Measurements from ENCODE around the gene STK17B. TPM values are rescaled to one million over a fixed set of nuclear protein-coding genes. Genes with fewer than 3 reads are reported as not detected.

The STK17B gene
- 139 and 140 TPM in 2 replicates for total RNA-seq

DNA sequence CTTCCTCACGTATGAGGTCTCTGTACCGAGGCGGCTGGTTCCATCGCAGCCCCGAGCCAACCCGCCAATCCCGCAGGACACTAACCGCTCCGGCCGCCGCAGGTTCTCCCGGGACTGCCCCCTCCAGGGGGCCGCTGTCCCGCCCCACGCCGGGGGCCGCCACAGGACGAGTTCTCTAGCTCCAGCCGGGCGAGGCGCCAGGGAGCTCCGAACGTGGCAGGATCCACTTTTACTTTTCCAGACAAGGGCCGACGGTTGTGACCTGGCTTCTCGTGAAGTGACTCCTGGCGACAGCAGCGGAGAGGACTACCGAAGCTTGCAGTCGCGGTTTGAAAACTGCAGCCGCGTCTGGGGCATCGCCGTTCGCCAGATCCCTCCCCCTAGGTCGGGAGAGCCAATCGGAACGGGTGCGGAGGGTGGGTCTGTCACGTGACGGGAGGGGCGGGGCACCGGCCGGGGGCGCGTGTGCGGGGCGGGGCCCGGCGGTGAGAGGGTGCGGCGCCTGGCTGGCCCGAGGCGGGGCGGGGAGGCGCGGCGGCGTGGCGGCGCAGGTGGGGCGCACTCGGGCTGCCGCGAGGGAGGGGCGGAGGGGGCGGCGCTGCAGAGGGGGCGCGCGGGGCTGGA, at the start of gene STK17B:
TSS of gene STK17B (minus strand) at position 331 of the 624 bp plus-strand sequence. CDS start 8,195 bp downstream, outside the sequence.
- TF ChIP-seq, protein P1, sequence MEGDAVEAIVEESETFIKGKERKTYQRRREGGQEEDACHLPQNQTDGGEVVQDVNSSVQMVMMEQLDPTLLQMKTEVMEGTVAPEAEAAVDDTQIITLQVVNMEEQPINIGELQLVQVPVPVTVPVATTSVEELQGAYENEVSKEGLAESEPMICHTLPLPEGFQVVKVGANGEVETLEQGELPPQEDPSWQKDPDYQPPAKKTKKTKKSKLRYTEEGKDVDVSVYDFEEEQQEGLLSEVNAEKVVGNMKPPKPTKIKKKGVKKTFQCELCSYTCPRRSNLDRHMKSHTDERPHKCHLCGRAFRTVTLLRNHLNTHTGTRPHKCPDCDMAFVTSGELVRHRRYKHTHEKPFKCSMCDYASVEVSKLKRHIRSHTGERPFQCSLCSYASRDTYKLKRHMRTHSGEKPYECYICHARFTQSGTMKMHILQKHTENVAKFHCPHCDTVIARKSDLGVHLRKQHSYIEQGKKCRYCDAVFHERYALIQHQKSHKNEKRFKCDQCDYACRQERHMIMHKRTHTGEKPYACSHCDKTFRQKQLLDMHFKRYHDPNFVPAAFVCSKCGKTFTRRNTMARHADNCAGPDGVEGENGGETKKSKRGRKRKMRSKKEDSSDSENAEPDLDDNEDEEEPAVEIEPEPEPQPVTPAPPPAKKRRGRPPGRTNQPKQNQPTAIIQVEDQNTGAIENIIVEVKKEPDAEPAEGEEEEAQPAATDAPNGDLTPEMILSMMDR (IDR thresholded peaks at IDR 0.05; ENCODE audit: extremely low read depth, low read depth, low read length): no peak
- DNase-seq (ENCODE audit: insufficient read length, low spot score, missing footprints): peak; percentile 99
- Histone ChIP-seq H3K4me2 (ENCODE audit: insufficient read depth, low read length) (peak within 1 kb of the TSS; percentile 91), H3K36me3 (ENCODE audit: insufficient read depth, low read length) (no peaks in the 10 kb centered on the region), H3K4me3 (ENCODE audit: insufficient read depth, low read length) (peak within 1 kb of the TSS; percentile 93), H3K79me2 (ENCODE audit: insufficient read depth, low read length) (peaks cover 49% of the 10 kb centered on the region), H3K27me3 (ENCODE audit: insufficient read depth, low read length) (no peaks in the 10 kb centered on the region), H3K27ac (ENCODE audit: low read depth, low read length) (peak within 1 kb of the TSS; percentile 93), H4K20me1 (ENCODE audit: insufficient read depth, low read length) (no peaks in the 10 kb centered on the region), H2AFZ (ENCODE audit: low read length) (peak within 1 kb of the TSS; percentile 75), H3K9me3 (ENCODE audit: low read depth, low read length) (no peaks in the 10 kb centered on the region), H3K4me1 (ENCODE audit: insufficient read depth, low read length) (peaks cover 18% of the 10 kb centered on the region)

DNA sequence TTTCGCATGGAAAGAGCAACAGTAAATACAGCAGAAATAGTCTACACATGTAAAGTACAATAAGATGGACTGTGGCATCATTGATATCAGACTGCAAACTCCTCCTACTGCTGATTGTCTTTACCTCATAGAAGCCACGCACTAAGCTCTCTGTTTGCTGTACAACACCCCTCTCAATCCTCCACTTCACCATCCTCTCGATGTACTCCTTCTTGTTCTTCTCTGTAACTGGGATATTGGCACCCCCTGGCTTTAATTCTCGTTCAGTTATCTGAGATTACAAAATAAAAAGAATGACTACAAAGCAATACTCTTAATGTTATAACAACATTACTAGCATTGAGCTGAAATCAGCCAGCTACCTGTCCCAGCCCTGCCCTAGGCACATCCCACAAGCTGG, 49.3 kb upstream of the STK17B start:
- peaks cover 5% of the 10 kb centered on the region for H3K4me1 ChIP-seq (ENCODE audit: insufficient read depth, low read length)
- TF ChIP-seq, protein P1 (IDR thresholded peaks at IDR 0.05; ENCODE audit: extremely low read depth, low read depth, low read length): no peak
- no peak for DNase-seq (ENCODE audit: insufficient read length, low spot score, missing footprints)
- H3K9me3 ChIP-seq (ENCODE audit: low read depth, low read length): no peaks in the 10 kb centered on the region
- no peaks in the 10 kb centered on the region for H4K20me1 ChIP-seq (ENCODE audit: insufficient read depth, low read length)
- H3K4me2 ChIP-seq (ENCODE audit: insufficient read depth, low read length): no peak overlapping the region
- no peak overlapping the region for H3K4me3 ChIP-seq (ENCODE audit: insufficient read depth, low read length)
- peaks cover 10% of the 10 kb centered on the region for H3K36me3 ChIP-seq (ENCODE audit: insufficient read depth, low read length)
- H3K27me3 ChIP-seq (ENCODE audit: insufficient read depth, low read length): no peaks in the 10 kb centered on the region
- no peak overlapping the region for H2AFZ ChIP-seq (ENCODE audit: low read length)
- H3K79me2 ChIP-seq (ENCODE audit: insufficient read depth, low read length): no peaks in the 10 kb centered on the region
- H3K27ac ChIP-seq (ENCODE audit: low read depth, low read length): no peak overlapping the region

DNA sequence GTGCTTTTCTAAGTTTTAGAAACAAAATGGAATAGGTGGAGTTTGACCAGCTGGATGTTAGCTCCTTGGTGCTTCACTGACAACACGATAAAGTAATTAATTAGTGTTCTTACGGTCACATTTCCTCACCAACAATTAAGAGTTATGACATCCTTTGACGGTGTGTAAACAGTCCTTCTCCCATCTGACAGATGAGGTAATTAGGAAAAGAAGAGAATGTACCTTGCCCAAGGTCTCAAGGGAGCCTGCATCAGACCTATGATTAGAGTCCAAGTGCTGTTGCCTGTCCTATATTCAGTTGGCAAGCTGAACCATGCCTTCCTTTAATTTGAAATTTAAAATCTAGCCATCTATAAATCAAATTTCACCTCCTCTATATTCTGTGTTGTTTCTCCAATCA, 48.3 kb upstream of the STK17B start:
- Histone ChIP-seq H3K79me2 (ENCODE audit: insufficient read depth, low read length) (no peaks in the 10 kb centered on the region), H4K20me1 (ENCODE audit: insufficient read depth, low read length) (no peaks in the 10 kb centered on the region), H3K4me3 (ENCODE audit: insufficient read depth, low read length) (no peak overlapping the region), H3K36me3 (ENCODE audit: insufficient read depth, low read length) (peaks cover 11% of the 10 kb centered on the region), H3K4me2 (ENCODE audit: insufficient read depth, low read length) (no peak overlapping the region), H3K27me3 (ENCODE audit: insufficient read depth, low read length) (no peaks in the 10 kb centered on the region), H3K4me1 (ENCODE audit: insufficient read depth, low read length) (no peaks in the 10 kb centered on the region), H3K27ac (ENCODE audit: low read depth, low read length) (no peak overlapping the region), H2AFZ (ENCODE audit: low read length) (no peak overlapping the region), H3K9me3 (ENCODE audit: low read depth, low read length) (no peaks in the 10 kb centered on the region)
- no peak for DNase-seq (ENCODE audit: insufficient read length, low spot score, missing footprints)
- TF ChIP-seq, protein P1 (IDR thresholded peaks at IDR 0.05; ENCODE audit: extremely low read depth, low read depth, low read length): no peak

DNA sequence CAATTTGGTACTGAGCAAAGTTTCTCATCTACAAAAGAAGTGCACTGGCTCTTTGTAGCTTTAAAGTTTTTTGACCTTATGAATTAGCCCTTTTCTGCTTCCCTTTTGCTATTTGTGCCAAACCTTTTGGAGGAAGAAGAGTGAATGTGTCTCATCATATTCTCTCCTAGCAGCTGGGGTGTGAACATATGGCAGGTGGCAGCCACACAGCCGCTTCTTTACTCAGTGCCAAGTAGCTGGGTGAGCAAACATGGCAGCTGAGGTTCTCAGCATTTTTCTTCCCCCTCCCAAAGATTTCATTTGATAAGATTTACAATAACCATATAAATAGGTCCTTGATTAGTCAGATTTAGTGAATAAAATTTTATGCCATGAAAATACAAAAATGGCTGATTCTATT, 46.7 kb upstream of the STK17B start:
- TF ChIP-seq, protein P1 (IDR thresholded peaks at IDR 0.05; ENCODE audit: extremely low read depth, low read depth, low read length): no peak
- H3K27me3 ChIP-seq (ENCODE audit: insufficient read depth, low read length): no peaks in the 10 kb centered on the region
- no peaks in the 10 kb centered on the region for H3K4me1 ChIP-seq (ENCODE audit: insufficient read depth, low read length)
- H3K27ac ChIP-seq (ENCODE audit: low read depth, low read length): no peak overlapping the region
- H4K20me1 ChIP-seq (ENCODE audit: insufficient read depth, low read length): no peaks in the 10 kb centered on the region
- H3K4me3 ChIP-seq (ENCODE audit: insufficient read depth, low read length): no peak overlapping the region
- no peak overlapping the region for H3K4me2 ChIP-seq (ENCODE audit: insufficient read depth, low read length)
- no peaks in the 10 kb centered on the region for H3K9me3 ChIP-seq (ENCODE audit: low read depth, low read length)
- H3K79me2 ChIP-seq (ENCODE audit: insufficient read depth, low read length): no peaks in the 10 kb centered on the region
- H2AFZ ChIP-seq (ENCODE audit: low read length): no peak overlapping the region
- no peak for DNase-seq (ENCODE audit: insufficient read length, low spot score, missing footprints)
- H3K36me3 ChIP-seq (ENCODE audit: insufficient read depth, low read length): peaks cover 17% of the 10 kb centered on the region

Measured in osteoblast (primary cell).